Activated CD4-positive, alpha-beta T cell treated with anti-CD3 and anti-CD28 coated beads for 36 hours (primary cell): ENCODE results near the gene CREB3L1. TPM values are rescaled to one million over a fixed set of nuclear protein-coding genes. Genes with fewer than 3 reads are reported as not detected.

Experiments
- total RNA-seq, 2 experiments: library from RNA; stranded (reverse); gene quantifications; one replicate each; pipeline ENCODE4 v1.2.3, GENCODE V29; 2021

CREB3L1 gene
- total RNA-seq, 2 experiments from 2014 or later = 0.19 TPM; not detected in 1

Other genes with a start within 250 kb of the CREB3L1 start
- gene PHF21A, start 156.2 kb upstream of the CREB3L1 start, total RNA-seq = 10 to 100 TPM; 42.6 to 61.8 TPM
- 100 to 1,000 TPM in 1 of 2 experiments, 10 to 100 TPM in 1; 87.6 to 101 TPM for gene DGKZ, start 69.8 kb downstream of the CREB3L1 start, total RNA-seq
- gene MDK, start 104.0 kb downstream of the CREB3L1 start, total RNA-seq = 1 to 10 TPM; 3.0 to 6.7 TPM
- under 1 TPM in 1 of 2 experiments, not detected in 1; 0.19 TPM for gene CHRM4, start 114.1 kb downstream of the CREB3L1 start, total RNA-seq